H9 (cell line): ENCODE results near the gene CROCC2. TPM values are rescaled to one million over a fixed set of nuclear protein-coding genes. Genes with fewer than 3 reads are reported as not detected.

Source experiments
- DNase-seq: peaks from one replicate; pipeline ENCODE4 v3.0.0-alpha.2; 2017
- H2AFZ ChIP-seq: one replicate; pipeline ENCODE4 v1.6.1; 2013; ENCODE audit warnings: mild to moderate bottlenecking, low read length, control low read depth, moderate library complexity
- H2AK5ac ChIP-seq: 2 replicates; pipeline ENCODE4 v1.6.1; 2013; ENCODE audit warnings: low read length, control low read depth, mixed read lengths; ENCODE audit not compliant: insufficient read length
- H2BK120ac ChIP-seq: one replicate; pipeline ENCODE4 v1.6.1; 2013; ENCODE audit warnings: low read depth, mild to moderate bottlenecking, low read length, control low read depth, inconsistent platforms; ENCODE audit not compliant: poor library complexity, severe bottlenecking
- H2BK12ac ChIP-seq: 2 replicates; pipeline ENCODE4 v1.6.1; 2013; ENCODE audit warnings: low read length, control low read depth, mixed read lengths, low read depth; ENCODE audit not compliant: insufficient read length
- H2BK15ac ChIP-seq: 2 replicates; pipeline ENCODE4 v1.6.1; 2013; ENCODE audit warnings: low read depth, low read length, control low read depth
- H2BK20ac ChIP-seq: one replicate; pipeline ENCODE4 v1.6.1; 2013; ENCODE audit warnings: low read depth, mild to moderate bottlenecking, low read length, control low read depth, inconsistent platforms; ENCODE audit not compliant: poor library complexity, severe bottlenecking
- H2BK5ac ChIP-seq: 2 replicates; pipeline ENCODE4 v1.6.1; 2013; ENCODE audit warnings: low read length, control low read depth, mixed read lengths; ENCODE audit not compliant: insufficient read length
- H3K14ac ChIP-seq: 2 replicates; pipeline ENCODE4 v1.6.1; 2013; ENCODE audit warnings: low read length, control low read depth; ENCODE audit not compliant: insufficient read depth
- H3K18ac ChIP-seq: 2 replicates; pipeline ENCODE4 v1.6.1; 2013; ENCODE audit warnings: low read depth, mild to moderate bottlenecking, mixed read lengths, low read length, control low read depth; ENCODE audit not compliant: insufficient read length
- H3K23ac ChIP-seq: 2 replicates; pipeline ENCODE4 v1.6.1; 2013; ENCODE audit warnings: low read length, control low read depth, mixed read lengths, low read depth; ENCODE audit not compliant: insufficient read length
- H3K23me2 ChIP-seq: 2 replicates; pipeline ENCODE4 v1.6.1; 2013; ENCODE audit warnings: low read depth, mild to moderate bottlenecking, mixed read lengths, low read length, control low read depth; ENCODE audit not compliant: insufficient read length, poor library complexity, severe bottlenecking
- H3K27ac ChIP-seq: 2 replicates; pipeline ENCODE4 v1.5.1; 2013; ENCODE audit warnings: low read length, control low read depth, mixed read lengths, low read depth; ENCODE audit not compliant: insufficient read length
- H3K27me3 ChIP-seq: 2 replicates; pipeline ENCODE4 v1.6.1; 2013; ENCODE audit warnings: low read length, control low read depth, inconsistent platforms; ENCODE audit not compliant: insufficient read depth
- H3K4ac ChIP-seq: 2 replicates; pipeline ENCODE4 v1.6.1; 2013; ENCODE audit warnings: low read depth, mild to moderate bottlenecking, control low read depth, inconsistent platforms, low read length, moderate library complexity
- H3K4me1 ChIP-seq: 2 replicates; pipeline ENCODE4 v1.6.1; 2013; ENCODE audit warnings: low read length, control low read depth, inconsistent platforms; ENCODE audit not compliant: insufficient read depth
- H3K4me2 ChIP-seq: 2 replicates; pipeline ENCODE4 v1.6.1; 2013; ENCODE audit warnings: low read length, control low read depth, mixed read lengths; ENCODE audit not compliant: insufficient read length, insufficient read depth
- H3K56ac ChIP-seq: 2 replicates; pipeline ENCODE4 v1.6.1; 2013; ENCODE audit warnings: low read depth, mild to moderate bottlenecking, mixed read lengths, low read length, control low read depth; ENCODE audit not compliant: insufficient read length
- H3K79me1 ChIP-seq: 2 replicates; pipeline ENCODE4 v1.6.1; 2013; ENCODE audit warnings: low read depth, mild to moderate bottlenecking, moderate library complexity, low read length, control low read depth, inconsistent platforms; ENCODE audit not compliant: insufficient read depth, poor library complexity, severe bottlenecking
- H3K79me2 ChIP-seq: 2 replicates; pipeline ENCODE4 v1.6.1; 2013; ENCODE audit warnings: low read length, control low read depth, inconsistent platforms; ENCODE audit not compliant: insufficient read depth
- H3K9ac ChIP-seq: 2 replicates; pipeline ENCODE4 v1.6.1; 2013; ENCODE audit warnings: low read length, control low read depth, mixed read lengths; ENCODE audit not compliant: insufficient read length; ENCODE audit errors: extremely low read depth
- H3K9me3 ChIP-seq: one replicate; pipeline ENCODE4 v1.6.1; 2013; ENCODE audit warnings: low read depth, low read length, inconsistent platforms; ENCODE audit not compliant: control insufficient read depth
- H3T11ph ChIP-seq: one replicate; pipeline ENCODE4 v1.6.1; 2013; ENCODE audit warnings: mild to moderate bottlenecking, low read length, control low read depth, inconsistent platforms
- H4K20me1 ChIP-seq: one replicate; pipeline ENCODE4 v1.6.1; 2013; ENCODE audit not compliant: control insufficient read depth, insufficient read length, insufficient read depth
- H4K5ac ChIP-seq: 2 replicates; pipeline ENCODE4 v1.6.1; 2013; ENCODE audit warnings: low read depth, mild to moderate bottlenecking, mixed read lengths, low read length, control low read depth; ENCODE audit not compliant: insufficient read length
- H4K8ac ChIP-seq: replicated peaks from 2 replicates; pipeline ENCODE4 v1.6.1; 2013; ENCODE audit warnings: low read length, control low read depth, mixed read lengths, low read depth; ENCODE audit not compliant: insufficient read length
- H4K91ac ChIP-seq: 2 replicates; pipeline ENCODE4 v1.6.1; 2013; ENCODE audit warnings: low read depth, mild to moderate bottlenecking, moderate library complexity, mixed read lengths, low read length, control low read depth; ENCODE audit not compliant: insufficient read length
- H3K27ac Mint-ChIP-seq, 3 experiments: 2 replicates in 2 of 3; 3 replicates in 1 of 3; pipeline ENCODE4 v1.8.0; 2020 to 2021; ENCODE audit warnings: mixed read lengths in 3 of 3, mild to moderate bottlenecking in 1 of 3, moderate library complexity in 1 of 3
- H3K27me3 Mint-ChIP-seq: 2 replicates; pipeline ENCODE4 v1.8.0; 2021; ENCODE audit warnings: low read depth, mild to moderate bottlenecking, moderate library complexity, mixed read lengths
- H3K36me3 Mint-ChIP-seq, 3 experiments: 2 replicates in 2 of 3; 3 replicates in 1 of 3; pipeline ENCODE4 v1.8.0; 2020 to 2021; ENCODE audit warnings: low read depth in 3 of 3, mixed read lengths in 3 of 3; ENCODE audit not compliant: insufficient read depth in 1 of 3
- H3K4me1 Mint-ChIP-seq, 2 experiments: 2 replicates each; pipeline ENCODE4 v1.8.0; 2020; ENCODE audit warnings: mixed read lengths in 2 of 2
- H3K4me3 Mint-ChIP-seq, 2 experiments: 2 replicates in 1 of 2; 3 replicates in 1 of 2; pipeline ENCODE4 v1.8.0; 2020 to 2021; ENCODE audit warnings: mild to moderate bottlenecking in 2 of 2, mixed read lengths in 2 of 2, moderate library complexity in 1 of 2
- H3K9me3 Mint-ChIP-seq, 2 experiments: 2 replicates in 1 of 2; 3 replicates in 1 of 2; pipeline ENCODE4 v1.8.0; 2020; ENCODE audit warnings: mild to moderate bottlenecking in 2 of 2, mixed read lengths in 2 of 2, moderate library complexity in 1 of 2
- WGBS: extraction: QIAGEN DNeasy Blood & Tissue Kit; methylation state at CpG from one replicate; pipeline ENCODE4 v1.1.7; 2013; ENCODE audit warnings: missing lambda C conversion rate, low lambda C conversion rate, mixed read lengths; ENCODE audit not compliant: insufficient read length; ENCODE audit errors: extremely low coverage; 5-methylcytosine and 5-hydroxymethylcytosine counted together
- total RNA-seq: library from RNA; stranded (reverse); gene quantifications from 2 replicates; pipeline ENCODE4 v1.2.1, GENCODE V29; 2021
- TF ChIP-seq, protein P1 (sequence below): fragments of 200-600 bp; sonication (generic); conservative IDR thresholded peaks from 3 replicates; pipeline ENCODE4 v1.8.0; 2021; ENCODE audit warnings: antibody characterized with exemption, mild to moderate bottlenecking

CROCC2 gene
- total RNA-seq, 1 experiment from 2014 or later = not detected

DNA sequence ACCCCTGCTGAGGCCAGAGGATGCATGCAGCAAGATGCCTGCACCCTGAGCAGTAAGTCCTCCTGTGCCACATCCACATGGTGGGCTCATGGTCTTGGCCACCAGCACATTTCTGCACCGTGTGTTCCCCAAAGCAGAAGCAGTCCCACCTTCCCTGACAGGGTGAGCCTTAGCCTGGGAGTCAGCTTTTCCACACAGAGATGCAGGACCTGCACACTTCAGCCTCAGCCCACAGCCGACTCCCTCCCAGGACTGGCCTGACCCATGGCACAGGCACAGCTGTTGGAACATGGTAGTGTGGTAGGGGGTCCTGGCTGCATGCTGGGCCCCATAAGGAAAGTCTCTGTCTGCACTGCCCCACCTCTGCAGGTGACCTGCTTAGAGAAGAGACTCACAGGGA, 97.2 kb downstream of the CROCC2 start:
- Histone ChIP-seq H3K79me1 (no peaks in the 10 kb centered on the region), H4K5ac (no peak overlapping the region), H2BK12ac (no peak overlapping the region), H3K23me2 (peaks cover 2% of the 10 kb centered on the region), H3K4me2 (no peak overlapping the region), H3K9me3 (no peaks in the 10 kb centered on the region), H3K79me2 (no peaks in the 10 kb centered on the region), H3K27ac (no peak overlapping the region), H4K20me1 (no peaks in the 10 kb centered on the region), H3T11ph (no peak overlapping the region), H2BK20ac (no peak overlapping the region), H3K27me3 (peaks cover 3% of the 10 kb centered on the region; the same call in 1 of the 2 replicates), H2AK5ac (no peak overlapping the region), H2AFZ (no peak overlapping the region), H2BK5ac (no peak overlapping the region), H4K91ac (no peak overlapping the region), H3K23ac (no peak overlapping the region), H2BK15ac (no peak overlapping the region), H3K9ac (no peak overlapping the region), H3K56ac (no peak overlapping the region), H3K4ac (no peak overlapping the region), H3K18ac (no peak overlapping the region), H3K14ac (no peak overlapping the region), H2BK120ac (no peak overlapping the region), H4K8ac (no peak overlapping the region), H3K4me1 (no peaks in the 10 kb centered on the region)
- peaks cover 31 to 33% of the 10 kb centered on the region in 2 experiments for H3K9me3 Mint-ChIP-seq
- no peak overlapping the region for H3K4me3 Mint-ChIP-seq
- H3K36me3 Mint-ChIP-seq = peaks cover 9 to 22% (median 12%) of the 10 kb centered on the region in 3 experiments
- no peak overlapping the region; a peak in 1 of 7 replicates for H3K27ac Mint-ChIP-seq
- no peaks in the 10 kb centered on the region for H3K4me1 Mint-ChIP-seq
- no peak for DNase-seq
- TF ChIP-seq, protein P1, sequence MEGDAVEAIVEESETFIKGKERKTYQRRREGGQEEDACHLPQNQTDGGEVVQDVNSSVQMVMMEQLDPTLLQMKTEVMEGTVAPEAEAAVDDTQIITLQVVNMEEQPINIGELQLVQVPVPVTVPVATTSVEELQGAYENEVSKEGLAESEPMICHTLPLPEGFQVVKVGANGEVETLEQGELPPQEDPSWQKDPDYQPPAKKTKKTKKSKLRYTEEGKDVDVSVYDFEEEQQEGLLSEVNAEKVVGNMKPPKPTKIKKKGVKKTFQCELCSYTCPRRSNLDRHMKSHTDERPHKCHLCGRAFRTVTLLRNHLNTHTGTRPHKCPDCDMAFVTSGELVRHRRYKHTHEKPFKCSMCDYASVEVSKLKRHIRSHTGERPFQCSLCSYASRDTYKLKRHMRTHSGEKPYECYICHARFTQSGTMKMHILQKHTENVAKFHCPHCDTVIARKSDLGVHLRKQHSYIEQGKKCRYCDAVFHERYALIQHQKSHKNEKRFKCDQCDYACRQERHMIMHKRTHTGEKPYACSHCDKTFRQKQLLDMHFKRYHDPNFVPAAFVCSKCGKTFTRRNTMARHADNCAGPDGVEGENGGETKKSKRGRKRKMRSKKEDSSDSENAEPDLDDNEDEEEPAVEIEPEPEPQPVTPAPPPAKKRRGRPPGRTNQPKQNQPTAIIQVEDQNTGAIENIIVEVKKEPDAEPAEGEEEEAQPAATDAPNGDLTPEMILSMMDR = no peak
- no CpG with 5 or more reads among the region's 2 CpGs for WGBS
- H3K27me3 Mint-ChIP-seq = peaks cover 53% of the 10 kb centered on the region
